GM13977 (cell line): Measurements from ENCODE around the gene FBH1.

ENCODE experiments used
- DNase-seq: peaks from one replicate; pipeline ENCODE4 v3.0.0; 2012; ENCODE audit warnings: low spot score
- CTCF ChIP-seq: IDR thresholded peaks from 2 replicates; pipeline ENCODE4 v1.5.1; 2012; ENCODE audit warnings: mild to moderate bottlenecking, control low read depth; ENCODE audit not compliant: insufficient read depth; ENCODE audit errors: extremely low read depth, missing control alignments
- in situ Hi-C: fragments of 300-500 bp; cut with MboI; formaldehyde crosslinking; loops from one replicate; pipeline ENCODE4 v1.12.0; 2022; ENCODE audit warnings: low sequenced_read_pairs, low pct_unique_long_range_greater_than_20kb, mixed read lengths, inconsistent platforms; ENCODE audit not compliant: unreplicated experiment

Gene FBH1

GRCh38 chr10:5937016-5937415 is 47.0 kb downstream of the FBH1 start:
- in situ Hi-C loops, result no loop called here
- no peak for DNase-seq
- TF ChIP-seq CTCF, result no peak

GRCh38 chr10:5938291-5938690 is 48.2 kb downstream of the FBH1 start:
- DNase-seq, result no peak
- no peak for TF ChIP-seq CTCF
- in situ Hi-C loops, result no loop called here

GRCh38 chr10:5940807-5941218 is 50.8 kb downstream of the FBH1 start:
- no peak for DNase-seq
- no peak for TF ChIP-seq CTCF
- in situ Hi-C loops, result no loop called here

GRCh38 chr10:5941579-5941978 is 51.5 kb downstream of the FBH1 start:
- no peak for TF ChIP-seq CTCF
- in situ Hi-C loops, result no loop called here
- no peak for DNase-seq

GRCh38 chr10:5942001-5942400 is 52.0 kb downstream of the FBH1 start:
- TF ChIP-seq CTCF, result no peak
- in situ Hi-C loops, result no loop called here
- no peak for DNase-seq

- in situ Hi-C loops, result no loop called here
- no peak for TF ChIP-seq CTCF
- no peak for DNase-seq
These were observed 52.4 kb downstream of the FBH1 start for GRCh38 chr10:5942474-5942873.

- no peak for DNase-seq
- in situ Hi-C loops, result no loop called here
- no peak for TF ChIP-seq CTCF
These were observed 53.5 kb downstream of the FBH1 start for GRCh38 chr10:5943536-5943935.
